ENCODE measurements around the gene GPR62.

Gene GPR62

DNA sequence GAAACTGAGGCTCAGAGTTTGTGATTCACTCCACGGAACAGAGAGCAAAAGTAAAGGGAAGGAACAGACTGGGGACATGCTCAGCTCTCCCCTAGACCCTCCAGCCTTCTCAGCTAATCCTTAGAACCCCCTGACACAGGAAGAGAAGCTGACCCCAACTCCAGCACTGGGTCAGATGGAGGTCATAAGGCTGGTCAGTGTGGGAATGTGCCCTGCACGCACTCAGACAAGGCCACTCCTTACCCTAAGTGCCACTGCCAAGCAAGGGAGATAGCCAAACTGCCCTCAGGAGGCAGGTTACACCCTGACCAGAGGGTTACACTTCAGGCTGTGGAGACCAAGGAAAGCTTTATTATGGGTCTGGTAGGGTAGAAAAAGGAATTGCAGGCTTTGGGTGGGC, 39.3 kb downstream of the GPR62 start:
- DNase-seq, result no peak

- DNase-seq, result peak; percentile 94
Measured at GRCh38 chr3:51995346-51996163, 40.4 kb downstream of the GPR62 start, which contains the start of gene RPL29. RPL29 (minus strand) TSS chr3:51995895; CDS start chr3:51995461, 434 bp downstream.

DNA sequence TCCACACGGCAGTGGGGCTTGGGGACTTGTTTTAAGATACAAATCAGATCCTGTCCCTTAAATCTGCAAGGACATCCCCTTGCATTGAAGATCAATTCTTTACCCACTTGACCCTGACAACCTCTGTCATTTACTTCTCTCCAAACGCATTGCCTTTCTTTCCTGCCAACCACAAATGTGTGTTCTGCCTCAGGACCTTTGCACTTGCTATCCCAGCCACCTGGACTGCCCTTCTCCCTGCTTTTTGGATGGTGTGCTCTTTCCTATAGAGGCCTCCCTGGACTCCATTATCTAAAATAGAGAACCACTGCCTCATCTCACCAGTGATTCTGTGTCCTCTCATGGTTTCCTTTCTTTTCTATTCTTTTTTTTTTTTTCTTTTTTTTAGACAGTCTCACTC, 42.0 kb downstream of the GPR62 start:
- no peak for DNase-seq

GRCh38 chr3:51997935-51998596, 42.9 kb downstream of the GPR62 start:
- no peak for DNase-seq

DNA sequence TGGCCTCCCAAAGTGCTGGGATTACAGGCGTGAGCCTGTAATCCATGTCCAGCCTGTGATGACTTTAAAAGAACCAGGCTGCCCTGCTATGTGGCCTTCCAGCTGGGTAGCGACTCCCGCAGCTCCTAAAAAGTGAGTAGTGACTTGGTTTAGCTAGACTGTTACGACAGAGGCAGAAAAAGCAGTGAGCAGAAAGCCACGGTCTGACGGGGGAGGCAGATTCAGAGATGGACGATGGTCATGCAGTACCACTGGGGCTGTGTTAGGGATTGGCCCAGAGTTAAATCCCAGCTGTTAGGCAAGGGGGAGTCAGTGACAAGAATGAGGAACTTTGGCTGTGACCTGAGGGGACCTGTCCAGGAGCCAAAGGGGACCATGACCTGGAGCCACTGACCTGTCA, 43.6 kb downstream of the GPR62 start:
- no peak for DNase-seq

DNA sequence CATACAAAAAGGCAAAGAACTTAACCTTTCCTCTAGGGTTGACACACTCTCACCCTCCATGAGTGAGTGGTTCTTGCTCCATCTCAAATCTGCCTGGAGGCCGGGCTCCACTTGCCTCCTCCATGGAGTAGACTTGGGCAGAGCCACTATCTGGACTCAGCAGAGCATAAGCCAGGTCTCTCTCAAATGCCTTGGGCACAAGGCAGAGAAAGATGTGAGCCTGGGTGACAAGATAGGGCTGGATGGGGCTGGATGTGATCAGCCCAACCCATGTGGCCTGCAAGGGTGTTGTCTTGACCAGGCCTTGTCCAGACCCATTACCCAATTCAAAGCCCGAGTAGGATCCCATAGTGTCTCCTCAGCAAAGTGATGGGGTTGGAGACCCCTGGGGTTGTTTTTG, 44.7 kb downstream of the GPR62 start:
- DNase-seq, result no peak

DNA sequence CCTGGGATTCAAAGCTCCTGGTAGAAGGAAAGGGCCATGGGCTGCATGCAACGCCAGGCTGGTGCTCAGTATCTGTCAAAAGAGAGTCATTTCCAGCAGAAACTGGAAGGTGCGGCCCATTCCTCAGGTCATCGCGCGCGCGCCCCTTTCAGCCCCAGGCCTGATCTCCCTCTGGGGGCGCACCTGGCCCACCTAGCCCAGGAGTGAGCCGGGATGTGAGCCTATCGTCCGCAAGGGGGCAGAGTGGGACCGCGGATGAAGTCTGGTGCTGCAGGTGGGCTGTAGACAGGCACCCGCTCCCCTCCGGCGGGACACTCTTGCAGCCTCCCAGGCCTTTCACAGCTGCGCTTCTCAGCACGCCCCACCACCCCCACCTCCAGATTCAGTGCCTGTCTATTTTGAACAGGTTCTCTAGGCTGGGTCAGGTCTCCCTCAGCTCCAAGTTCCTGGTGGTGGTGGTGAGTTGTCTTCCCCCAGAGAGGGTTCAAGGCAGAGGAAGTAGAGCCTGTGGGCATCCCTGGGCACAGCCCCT, 46.3 kb downstream of the GPR62 start:
- DNase-seq, result peak; percentile 86

- DNase-seq, result no peak
Measured at GRCh38 chr3:52002748-52003147, 47.6 kb downstream of the GPR62 start.

- no peak for DNase-seq
Measured at GRCh38 chr3:52004163-52004787, 49.1 kb downstream of the GPR62 start.

- no peak for DNase-seq
Measured at GRCh38 chr3:52004906-52005395, 49.8 kb downstream of the GPR62 start.

DNA sequence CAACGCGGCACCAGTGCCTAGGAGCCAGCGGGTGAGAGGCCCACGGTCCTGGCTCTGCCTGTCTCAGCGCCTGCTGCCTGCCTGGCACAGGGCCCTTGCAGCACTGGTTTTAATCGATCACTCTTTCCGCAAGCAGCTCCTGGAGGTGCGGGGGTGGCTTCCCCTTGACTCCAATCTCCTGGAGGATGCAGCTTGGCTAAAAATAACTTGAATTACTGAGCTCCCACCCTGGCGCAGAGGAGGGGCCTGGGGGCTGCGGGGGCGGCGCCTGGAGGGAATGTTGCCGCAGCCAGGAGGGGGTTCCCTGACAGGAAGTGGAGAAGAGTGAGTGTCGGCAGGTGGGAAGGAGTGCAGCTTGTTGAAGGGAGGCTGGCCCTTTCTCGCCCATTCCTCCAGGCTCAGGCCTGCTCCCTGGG, 50.4 kb downstream of the GPR62 start:
- no peak for DNase-seq

DNA sequence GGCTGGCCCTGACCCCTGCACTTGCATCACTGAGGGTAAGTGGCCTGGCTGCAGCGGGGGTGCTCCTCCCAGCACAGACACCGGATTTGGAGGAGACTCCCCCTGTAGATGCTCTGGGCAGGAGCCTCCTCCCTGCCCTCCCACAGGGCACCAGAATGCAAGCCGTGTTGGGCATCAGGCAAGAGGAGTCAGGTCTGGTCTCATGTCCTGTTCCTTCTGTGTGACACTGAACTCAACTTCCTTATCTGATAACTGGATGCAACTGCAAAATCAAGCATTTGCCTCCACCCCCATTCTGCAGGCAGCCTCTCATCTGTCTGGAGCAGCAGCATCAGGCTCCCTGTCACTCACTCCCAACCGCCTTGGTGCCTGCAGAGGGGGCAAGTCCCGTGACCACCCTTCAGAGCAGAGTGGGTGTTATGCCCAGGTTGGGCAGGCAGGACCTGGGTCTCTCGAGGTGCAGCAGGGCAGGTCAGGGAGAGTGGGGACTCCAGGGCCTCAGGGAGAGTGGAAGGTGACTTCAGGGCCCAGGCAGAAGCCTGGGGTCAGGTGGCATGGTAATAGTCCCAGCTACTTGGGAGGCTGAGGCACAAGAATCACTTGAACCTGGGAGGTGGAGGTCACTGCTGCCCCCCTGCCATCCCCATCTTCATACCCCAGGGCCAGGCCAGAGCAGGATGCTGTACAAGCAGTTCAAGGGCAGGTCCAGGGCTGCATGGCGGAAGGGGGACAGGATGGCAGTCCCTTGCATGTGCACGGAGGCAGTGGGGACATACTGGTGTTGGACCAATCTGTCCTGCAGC, 51.0 kb downstream of the GPR62 start:
- DNase-seq, result no peak

DNA sequence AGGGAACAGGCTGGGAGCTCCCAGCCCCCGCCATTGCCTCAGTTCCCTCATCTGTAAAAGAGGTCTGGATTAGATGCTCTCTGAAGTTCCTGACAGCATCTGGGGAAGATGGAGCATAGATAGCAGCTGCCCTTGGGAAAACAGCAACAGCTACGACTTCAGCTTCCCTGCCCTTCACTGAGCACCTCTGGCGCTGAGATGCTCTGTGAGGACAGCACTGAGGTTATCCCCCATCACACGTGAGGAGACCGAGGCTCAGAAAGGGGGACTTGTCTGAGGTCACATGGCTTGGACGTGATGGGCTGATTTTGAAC, 51.6 kb downstream of the GPR62 start:
- no peak for DNase-seq
